Activated CD4-positive, alpha-beta T cell treated with anti-CD3 and anti-CD28 coated beads, Interleukin-2, amount 10 ng/mL, durations not matched to agents 7 days and 5 days (primary cell): ENCODE results near the gene UNC45A. TPM values are rescaled to one million over a fixed set of nuclear protein-coding genes. Genes with fewer than 3 reads are reported as not detected.
"Not testable (repeated sequence)": the region's sequence is repeated elsewhere in the genome, so short reads cannot be mapped to it uniquely, and the experiment has no call there.

ENCODE experiments used
- CTCF ChIA-PET: fragments of 350-600 bp; sonication (Branson Sonifier 250); formaldehyde crosslinking; loops from one replicate; lab custom pipeline; 2021; ENCODE audit warnings: antibody characterized with exemption; lab: Charles Lee
- POLR2A ChIA-PET: fragments of 350-600 bp; sonication (Branson Sonifier 250); formaldehyde crosslinking; loops from one replicate; lab custom pipeline; 2021; ENCODE audit warnings: antibody characterized with exemption; lab: Charles Lee
- DNase-seq: peaks from one replicate; pipeline ENCODE4 v3.0.0-alpha.2; 2020
- H3K27ac Mint-ChIP-seq: one replicate; pipeline ENCODE4 v1.8.0; 2021; ENCODE audit warnings: mild to moderate bottlenecking, moderate library complexity, mixed read lengths
- H3K27me3 Mint-ChIP-seq: one replicate; pipeline ENCODE4 v1.8.0; 2021; ENCODE audit warnings: mixed read lengths
- H3K36me3 Mint-ChIP-seq: one replicate; pipeline ENCODE4 v1.8.0; 2021; ENCODE audit warnings: low read depth, mixed read lengths
- H3K4me1 Mint-ChIP-seq: one replicate; pipeline ENCODE4 v1.8.0; 2021; ENCODE audit warnings: mixed read lengths
- H3K4me3 Mint-ChIP-seq: one replicate; pipeline ENCODE4 v1.8.0; 2021; ENCODE audit warnings: mild to moderate bottlenecking, moderate library complexity, mixed read lengths
- H3K9me3 Mint-ChIP-seq: one replicate; pipeline ENCODE4 v1.8.0; 2021; ENCODE audit warnings: mixed read lengths
- total RNA-seq, 2 experiments: library from RNA; stranded (reverse); gene quantifications; one replicate each; pipeline ENCODE4 v1.2.3, GENCODE V29; 2021

Gene UNC45A
- total RNA-seq, 2 experiments from 2014 or later, result 59.3 to 69.8 TPM

DNA sequence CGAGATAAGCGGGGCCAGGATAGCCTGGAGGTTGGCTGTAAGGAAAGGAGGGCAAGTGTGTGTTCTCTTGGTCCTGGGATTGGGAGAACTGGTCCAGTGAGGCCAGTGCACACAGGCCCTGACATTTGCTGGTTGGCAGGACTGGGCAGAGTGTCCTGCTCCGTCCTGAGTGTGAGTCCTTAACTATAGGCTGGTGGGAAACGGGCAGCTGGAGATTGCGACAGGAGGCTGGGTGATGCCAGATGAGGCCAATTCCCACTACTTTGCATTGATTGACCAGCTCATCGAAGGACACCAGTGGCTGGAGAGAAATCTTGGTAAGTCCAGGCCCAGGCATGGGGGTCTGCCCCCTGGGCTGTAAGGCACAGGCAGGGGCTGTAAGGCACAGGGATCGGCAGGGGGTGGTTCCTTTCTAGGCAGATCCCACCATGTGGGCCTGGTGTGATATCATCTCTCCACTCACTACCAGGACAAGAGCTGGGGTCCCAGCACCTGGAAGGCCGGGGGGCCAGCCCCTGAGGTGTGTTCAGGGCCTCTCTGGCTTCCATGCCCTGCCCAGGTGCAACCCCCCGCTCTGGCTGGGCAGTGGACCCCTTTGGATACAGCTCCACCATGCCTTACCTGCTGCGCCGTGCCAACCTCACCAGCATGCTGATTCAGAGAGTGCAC is 28.8 kb upstream of the UNC45A start:
- H3K4me3 Mint-ChIP-seq, result no peak overlapping the region
- H3K4me1 Mint-ChIP-seq, result peaks cover 21% of the 10 kb centered on the region
- ChIA-PET POLR2A (no interaction called here), CTCF (interaction anchor here (1.2 to 6.3 kb wide), 6 partner anchors 12 to 85 kb away, joined by 3 to 63 read pairs (median 5); partner anchors contain the start of genes HDDC3 and UNC45A)
- DNase-seq, result no peak
- no peak overlapping the region for H3K27ac Mint-ChIP-seq
- H3K36me3 Mint-ChIP-seq, result peaks cover 37% of the 10 kb centered on the region
- H3K27me3 Mint-ChIP-seq, result no peaks in the 10 kb centered on the region
- H3K9me3 Mint-ChIP-seq, result no peaks in the 10 kb centered on the region

DNA sequence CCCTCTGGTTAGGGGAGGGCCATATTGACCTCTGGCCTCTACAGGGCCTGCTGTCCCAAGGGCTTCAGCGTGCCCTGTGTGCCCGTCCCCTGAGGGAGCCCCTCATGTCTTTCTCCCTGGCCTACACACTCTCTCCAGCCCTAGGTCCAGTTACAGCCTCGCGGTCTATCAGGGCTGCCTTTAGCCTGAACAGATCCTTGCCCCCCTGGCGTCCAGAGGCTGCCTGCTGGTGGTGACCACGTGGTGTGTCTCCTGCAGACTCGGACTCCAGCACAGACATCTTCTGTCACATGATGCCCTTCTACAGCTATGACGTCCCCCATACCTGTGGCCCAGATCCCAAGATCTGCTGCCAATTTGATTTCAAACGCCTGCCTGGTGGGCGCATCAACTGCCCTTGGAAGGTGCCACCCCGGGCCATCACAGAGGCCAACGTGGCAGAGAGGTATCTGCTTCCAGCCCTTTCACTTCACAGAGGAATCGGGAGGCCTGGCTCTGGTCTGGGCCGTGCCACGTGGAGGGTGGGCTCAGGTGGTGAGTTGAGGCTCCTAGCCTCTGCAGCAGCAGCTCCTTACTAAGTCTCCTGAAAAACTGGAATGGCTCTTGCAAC is 27.9 kb upstream of the UNC45A start:
- no peak overlapping the region for H3K27ac Mint-ChIP-seq
- peaks cover 37% of the 10 kb centered on the region for H3K36me3 Mint-ChIP-seq
- H3K27me3 Mint-ChIP-seq, result no peaks in the 10 kb centered on the region
- no peak for DNase-seq
- H3K4me1 Mint-ChIP-seq, result peaks cover 12% of the 10 kb centered on the region
- H3K4me3 Mint-ChIP-seq, result no peak overlapping the region
- CTCF ChIA-PET, result interaction anchor here (0.5 to 1.6 kb wide), 3 partner anchors 21 to 482 kb away, joined by 3 to 6 read pairs (median 3); no protein-coding TSS in a partner anchor
- POLR2A ChIA-PET, result no interaction called here
- no peaks in the 10 kb centered on the region for H3K9me3 Mint-ChIP-seq

DNA sequence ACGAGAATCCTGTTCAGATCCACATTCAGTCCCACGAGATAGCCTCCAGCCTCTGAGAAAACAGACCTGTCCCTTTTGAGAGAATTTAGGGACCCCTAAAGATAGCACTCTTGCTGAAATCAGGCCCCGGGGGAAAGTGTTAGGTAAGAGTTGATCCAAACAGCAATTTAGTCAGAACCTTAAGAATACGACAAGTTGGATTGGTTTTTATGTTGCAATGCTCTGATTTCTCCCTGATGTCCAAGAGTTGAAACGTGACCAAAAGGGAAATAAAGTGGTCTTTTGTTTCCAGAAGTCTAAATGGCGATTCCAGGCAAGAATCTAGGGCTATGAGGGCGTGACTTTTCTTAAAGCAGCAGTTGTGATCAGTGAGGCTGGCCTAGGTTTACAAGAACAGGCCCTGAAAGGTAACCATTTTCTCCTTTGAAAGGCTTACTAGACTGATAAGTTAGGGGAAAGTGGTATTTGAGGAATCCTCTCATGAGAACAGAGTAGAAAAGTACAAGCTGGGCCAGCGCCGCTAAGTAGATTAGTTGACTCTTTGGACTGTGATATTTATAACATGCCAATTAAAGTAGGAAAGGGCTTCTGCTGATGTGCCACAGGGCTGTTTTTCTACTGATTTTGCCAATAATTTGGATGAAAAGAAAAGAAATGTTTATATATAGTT is 27.1 kb upstream of the UNC45A start:
- peaks cover 12% of the 10 kb centered on the region for H3K4me1 Mint-ChIP-seq
- POLR2A ChIA-PET, result no interaction called here
- H3K27me3 Mint-ChIP-seq, result no peaks in the 10 kb centered on the region
- H3K9me3 Mint-ChIP-seq, result no peaks in the 10 kb centered on the region
- H3K36me3 Mint-ChIP-seq, result peaks cover 39% of the 10 kb centered on the region
- CTCF ChIA-PET, result interaction anchor here (1.0 to 2.0 kb wide), 3 partner anchors 21 to 25 kb away, joined by 3 to 8 read pairs (median 3); partner anchors contain the start of gene HDDC3
- no peak overlapping the region for H3K4me3 Mint-ChIP-seq
- DNase-seq, result no peak
- H3K27ac Mint-ChIP-seq, result no peak overlapping the region

DNA sequence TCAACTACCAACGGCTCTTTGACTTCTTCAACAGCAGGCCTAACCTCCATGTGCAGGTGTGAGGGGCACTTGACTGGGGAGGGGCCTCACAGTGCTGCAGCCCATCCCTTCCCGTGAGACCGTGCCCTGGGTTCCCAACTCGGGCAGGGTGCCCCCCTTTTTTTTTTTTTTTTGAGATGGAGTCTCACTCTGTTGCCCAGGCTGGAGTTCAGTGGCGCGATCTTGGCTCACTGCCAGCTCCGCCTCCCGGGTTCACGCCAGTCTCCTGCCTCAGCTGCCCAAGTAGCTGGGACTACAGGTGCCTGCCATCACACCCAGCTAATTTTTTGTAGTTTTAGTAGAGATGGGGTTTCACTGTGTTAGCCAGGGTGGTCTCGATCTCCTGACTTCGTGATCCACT is 25.6 kb upstream of the UNC45A start:
- H3K27me3 Mint-ChIP-seq, H3K9me3 Mint-ChIP-seq, H3K4me3 Mint-ChIP-seq, POLR2A ChIA-PET, H3K4me1 Mint-ChIP-seq, DNase-seq: not testable (repeated sequence)
- peaks cover 52% of the 10 kb centered on the region for H3K36me3 Mint-ChIP-seq
- H3K27ac Mint-ChIP-seq, result peak overlapping the region; percentile 36
- CTCF ChIA-PET, result interaction anchor here (0.6 to 2.0 kb wide), 5 partner anchors 14 to 67 kb away, joined by 3 to 8 read pairs (median 3); partner anchors contain the start of gene HDDC3

DNA sequence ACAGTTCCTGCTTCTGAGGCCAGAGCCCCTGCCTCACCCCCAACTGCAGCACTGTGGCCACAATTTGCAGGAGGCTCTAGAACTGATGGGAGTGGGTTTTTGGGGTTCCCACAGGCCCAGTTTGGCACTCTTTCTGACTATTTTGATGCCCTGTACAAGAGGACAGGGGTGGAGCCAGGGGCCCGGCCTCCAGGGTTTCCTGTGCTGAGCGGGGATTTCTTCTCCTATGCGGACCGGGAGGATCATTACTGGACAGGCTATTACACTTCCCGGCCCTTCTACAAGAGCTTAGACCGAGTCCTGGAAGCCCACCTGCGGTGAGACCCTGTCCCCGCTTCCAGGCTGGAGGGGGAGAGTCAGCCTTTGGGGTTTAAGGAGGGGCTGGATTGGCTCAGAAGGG is 25.1 kb upstream of the UNC45A start:
- Mint-ChIP-seq H3K4me3 (no peak overlapping the region), H3K27me3 (no peaks in the 10 kb centered on the region), H3K4me1 (peaks cover 4% of the 10 kb centered on the region), H3K36me3 (peaks cover 54% of the 10 kb centered on the region), H3K9me3 (no peaks in the 10 kb centered on the region), H3K27ac (no peak overlapping the region)
- POLR2A ChIA-PET, result no interaction called here
- DNase-seq, result no peak
- CTCF ChIA-PET, result interaction anchor here (0.6 to 2.0 kb wide), 4 partner anchors 12 to 67 kb away, joined by 3 to 8 read pairs (median 3); partner anchors contain the start of gene HDDC3

DNA sequence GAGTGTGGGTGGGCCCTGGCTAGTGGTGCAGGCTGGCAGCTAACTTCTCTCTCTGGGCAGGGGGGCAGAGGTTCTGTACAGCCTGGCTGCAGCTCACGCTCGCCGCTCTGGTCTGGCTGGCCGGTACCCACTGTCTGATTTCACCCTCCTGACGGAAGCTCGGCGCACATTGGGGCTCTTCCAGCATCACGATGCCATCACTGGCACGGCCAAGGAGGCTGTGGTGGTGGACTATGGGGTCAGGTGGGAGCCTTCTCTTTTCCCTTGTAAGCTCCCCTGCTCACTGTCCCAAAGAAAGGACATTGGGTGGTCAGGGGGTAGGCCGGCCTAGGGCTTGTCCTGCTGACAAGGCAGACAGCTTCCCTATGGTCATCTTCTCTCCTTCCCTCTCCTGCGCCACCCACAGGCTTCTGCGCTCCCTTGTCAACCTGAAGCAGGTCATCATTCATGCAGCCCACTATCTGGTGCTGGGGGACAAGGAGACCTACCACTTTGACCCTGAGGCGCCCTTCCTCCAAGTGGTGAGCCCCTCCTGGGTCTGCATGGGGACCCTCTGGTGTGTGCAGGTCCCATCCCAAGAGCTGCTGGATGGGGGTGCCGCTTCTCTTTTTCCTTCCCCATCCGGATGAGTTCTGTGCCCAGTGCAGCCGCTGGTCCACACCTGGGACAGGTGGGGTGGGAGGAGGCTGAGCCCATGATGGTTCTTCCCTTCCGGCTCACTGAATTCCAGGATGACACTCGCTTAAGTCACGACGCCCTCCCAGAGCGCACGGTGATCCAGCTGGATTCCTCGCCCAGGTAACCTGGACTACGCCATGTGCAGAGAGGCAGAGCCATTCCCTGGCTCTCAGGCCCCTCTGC is 24.4 kb upstream of the UNC45A start:
- H3K27ac Mint-ChIP-seq, result no peak overlapping the region
- H3K4me1 Mint-ChIP-seq, result peaks cover under 1% of the 10 kb centered on the region
- CTCF ChIA-PET, result interaction anchor here (1.3 to 2.0 kb wide), 3 partner anchors 8 to 22 kb away, joined by 3 to 8 read pairs (median 3); partner anchors contain the start of gene HDDC3
- no peaks in the 10 kb centered on the region for H3K27me3 Mint-ChIP-seq
- H3K9me3 Mint-ChIP-seq, result no peaks in the 10 kb centered on the region
- no peak overlapping the region for H3K4me3 Mint-ChIP-seq
- no peak for DNase-seq
- peaks cover 53% of the 10 kb centered on the region for H3K36me3 Mint-ChIP-seq
- POLR2A ChIA-PET, result no interaction called here

DNA sequence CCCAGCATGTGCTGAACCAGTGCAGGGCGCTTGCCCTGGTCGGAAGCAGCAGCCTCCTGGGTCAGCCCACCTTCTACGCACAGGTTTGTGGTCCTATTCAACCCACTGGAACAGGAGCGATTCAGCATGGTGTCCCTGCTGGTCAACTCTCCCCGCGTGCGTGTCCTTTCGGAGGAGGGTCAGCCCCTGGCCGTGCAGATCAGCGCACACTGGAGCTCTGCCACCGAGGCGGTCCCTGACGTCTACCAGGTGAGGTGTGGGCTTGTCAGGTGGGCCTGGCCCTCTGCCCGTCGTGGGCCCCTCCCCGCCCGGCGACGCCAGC is 23.8 kb upstream of the UNC45A start:
- POLR2A ChIA-PET, result no interaction called here
- no peak overlapping the region for H3K27ac Mint-ChIP-seq
- H3K9me3 Mint-ChIP-seq, result no peaks in the 10 kb centered on the region
- CTCF ChIA-PET, result interaction anchor here (0.9 to 1.4 kb wide), 4 partner anchors 9 to 22 kb away, joined by 3 to 4 read pairs (median 3); partner anchors contain the start of gene HDDC3
- H3K4me1 Mint-ChIP-seq, result no peaks in the 10 kb centered on the region
- H3K4me3 Mint-ChIP-seq, result no peak overlapping the region
- no peaks in the 10 kb centered on the region for H3K27me3 Mint-ChIP-seq
- peaks cover 47% of the 10 kb centered on the region for H3K36me3 Mint-ChIP-seq
- no peak for DNase-seq

DNA sequence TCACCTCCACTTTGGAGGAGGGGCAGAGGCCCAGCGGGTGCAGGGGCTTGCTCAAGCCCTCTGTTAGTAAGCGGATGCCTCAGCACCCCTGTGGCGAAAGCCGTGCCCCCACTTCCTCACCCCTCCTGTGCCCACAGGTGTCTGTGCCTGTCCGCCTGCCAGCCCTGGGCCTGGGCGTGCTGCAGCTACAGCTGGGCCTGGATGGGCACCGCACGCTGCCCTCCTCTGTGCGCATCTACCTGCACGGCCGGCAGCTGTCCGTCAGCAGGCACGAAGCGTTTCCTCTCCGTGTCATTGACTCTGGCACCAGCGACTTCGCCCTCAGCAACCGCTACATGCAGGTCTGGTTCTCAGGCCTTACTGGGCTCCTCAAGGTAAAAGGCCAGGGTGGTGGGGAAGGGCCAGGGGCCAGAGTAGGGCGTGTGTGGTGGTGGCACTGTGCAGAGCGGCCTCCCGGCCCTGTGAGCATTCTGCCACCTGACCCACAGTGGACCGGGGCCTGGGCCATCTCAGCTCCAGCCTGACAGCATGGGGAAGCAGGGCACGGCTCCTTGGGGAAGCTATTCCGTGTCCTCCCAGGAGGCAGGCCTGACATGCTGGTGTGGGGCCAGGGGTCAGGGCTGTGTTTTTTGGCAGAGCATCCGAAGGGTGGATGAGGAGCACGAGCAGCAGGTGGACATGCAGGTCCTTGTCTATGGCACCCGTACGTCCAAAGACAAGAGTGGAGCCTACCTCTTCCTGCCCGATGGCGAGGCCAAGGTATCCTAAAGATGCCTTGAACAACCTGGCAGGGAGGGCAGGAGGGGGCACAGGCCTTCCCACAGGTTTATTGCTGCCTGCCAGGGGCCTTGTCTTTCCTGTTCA is 22.9 kb upstream of the UNC45A start:
- H3K9me3 Mint-ChIP-seq, result no peaks in the 10 kb centered on the region
- H3K36me3 Mint-ChIP-seq, result peaks cover 48% of the 10 kb centered on the region
- H3K27me3 Mint-ChIP-seq, result no peaks in the 10 kb centered on the region
- H3K4me1 Mint-ChIP-seq, result no peaks in the 10 kb centered on the region
- no peak overlapping the region for H3K27ac Mint-ChIP-seq
- H3K4me3 Mint-ChIP-seq, result no peak overlapping the region
- ChIA-PET CTCF (interaction anchor here (0.9 to 2.8 kb wide), 4 partner anchors 9 to 21 kb away, joined by 3 to 15 read pairs (median 4); partner anchors contain the start of genes HDDC3 and MAN2A2), POLR2A (no interaction called here)
- no peak for DNase-seq

DNA sequence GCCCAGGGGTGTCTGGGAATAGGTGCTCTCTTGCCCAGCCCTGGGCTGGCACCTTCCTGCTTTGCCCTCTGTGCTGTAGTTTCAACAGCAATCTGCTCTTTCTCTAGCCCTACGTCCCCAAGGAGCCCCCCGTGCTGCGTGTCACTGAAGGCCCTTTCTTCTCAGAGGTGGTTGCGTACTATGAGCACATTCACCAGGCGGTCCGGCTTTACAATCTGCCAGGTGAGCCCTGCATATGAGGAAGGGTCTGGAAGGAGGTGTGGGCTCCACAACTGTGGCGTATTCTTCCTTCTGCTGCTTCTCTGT is 22.4 kb upstream of the UNC45A start:
- H3K4me1 Mint-ChIP-seq, result no peaks in the 10 kb centered on the region
- H3K27ac Mint-ChIP-seq, result no peak overlapping the region
- no peak for DNase-seq
- peaks cover 46% of the 10 kb centered on the region for H3K36me3 Mint-ChIP-seq
- no peaks in the 10 kb centered on the region for H3K9me3 Mint-ChIP-seq
- ChIA-PET POLR2A (no interaction called here), CTCF (interaction anchor here (2.8 kb wide), 1 partner anchor 9 kb away, joined by 15 read pairs; the partner anchor contains the start of gene MAN2A2)
- H3K27me3 Mint-ChIP-seq, result no peaks in the 10 kb centered on the region
- H3K4me3 Mint-ChIP-seq, result no peak overlapping the region

DNA sequence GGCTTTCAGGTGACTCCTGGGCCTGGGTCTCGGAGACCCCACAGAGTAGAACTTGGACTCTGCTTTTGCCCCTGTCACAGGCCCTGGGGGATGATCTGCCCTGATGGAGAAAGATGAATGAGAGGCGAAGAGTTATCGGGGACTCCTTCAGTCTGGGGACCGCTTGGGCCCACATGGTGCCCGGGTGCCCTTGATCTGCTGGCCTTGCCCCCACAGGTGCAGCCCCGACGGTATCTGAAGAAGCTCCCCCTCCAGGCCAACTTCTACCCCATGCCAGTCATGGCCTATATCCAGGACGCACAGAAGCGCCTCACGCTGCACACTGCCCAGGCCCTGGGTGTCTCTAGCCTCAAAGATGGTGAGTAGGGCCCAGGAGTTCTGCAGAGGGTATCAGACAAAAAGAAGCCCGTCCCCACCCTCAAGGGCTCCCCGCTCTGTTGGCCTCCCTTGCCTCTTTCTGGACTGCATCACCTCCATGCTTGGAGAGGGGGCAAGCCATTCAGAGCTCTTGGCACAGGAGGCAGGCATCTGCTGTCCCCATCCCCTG is 21.6 kb upstream of the UNC45A start:
- Mint-ChIP-seq H3K4me1 (no peaks in the 10 kb centered on the region), H3K27me3 (no peaks in the 10 kb centered on the region), H3K27ac (no peak overlapping the region), H3K36me3 (peaks cover 49% of the 10 kb centered on the region), H3K4me3 (no peak overlapping the region), H3K9me3 (no peaks in the 10 kb centered on the region)
- CTCF ChIA-PET, result interaction anchor here (1.0 to 2.8 kb wide), 4 partner anchors 10 to 43 kb away, joined by 3 to 15 read pairs (median 8); partner anchors contain the start of genes HDDC3 and MAN2A2
- no peak for DNase-seq
- POLR2A ChIA-PET, result no interaction called here

DNA sequence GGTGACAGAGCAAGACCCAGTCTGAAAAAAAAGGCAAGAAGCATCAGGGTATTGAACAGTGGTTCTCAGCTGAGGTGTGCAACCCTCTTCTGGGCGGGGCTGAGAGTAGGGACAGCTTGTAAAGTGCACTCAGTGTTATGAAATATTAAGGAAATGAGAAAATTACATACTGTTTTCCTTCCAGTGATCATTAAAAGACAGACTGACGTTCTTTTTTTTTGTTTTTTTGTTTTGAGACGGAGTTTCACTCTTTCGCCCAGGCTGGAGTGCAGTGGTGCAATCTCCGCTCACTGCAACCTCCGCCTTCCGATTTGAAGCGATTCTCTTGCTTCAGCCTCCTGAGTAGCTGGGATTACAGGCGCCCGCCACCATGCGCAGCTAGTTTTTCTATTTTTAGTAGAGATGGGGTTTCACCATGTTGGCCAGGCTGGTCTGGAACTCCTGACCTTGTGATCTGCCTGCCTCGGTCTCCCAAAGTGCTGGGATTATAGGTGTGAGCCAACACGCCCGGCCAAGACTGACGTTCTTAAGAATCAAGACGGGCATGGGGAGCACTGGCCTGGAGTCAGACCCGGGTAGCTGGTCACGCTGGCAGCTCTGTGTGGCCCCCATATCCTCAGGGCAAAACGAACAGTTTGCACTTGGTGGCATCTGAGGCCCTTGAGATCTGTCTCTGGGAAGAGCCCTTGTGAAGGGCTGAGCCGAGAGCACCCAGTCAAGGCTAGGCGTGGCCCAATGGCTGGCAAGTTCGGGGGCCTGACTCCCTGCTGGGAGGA is 20.6 kb upstream of the UNC45A start:
- Mint-ChIP-seq H3K4me1 (no peaks in the 10 kb centered on the region), H3K36me3 (peaks cover 50% of the 10 kb centered on the region), H3K4me3 (no peak overlapping the region), H3K27ac (no peak overlapping the region), H3K27me3 (no peaks in the 10 kb centered on the region), H3K9me3 (no peaks in the 10 kb centered on the region)
- POLR2A ChIA-PET, result no interaction called here
- no peak for DNase-seq
- CTCF ChIA-PET, result interaction anchor here (1.0 to 2.8 kb wide), 4 partner anchors 9 to 42 kb away, joined by 3 to 15 read pairs (median 8); partner anchors contain the start of genes HDDC3 and MAN2A2
